Heart left ventricle (tissue), 16 donors: ENCODE measurements around the gene EEIG1. TPM values are rescaled to one million over a fixed set of nuclear protein-coding genes. Genes with fewer than 3 reads are reported as not detected.
A peak's percentile ranks its signal among the peaks of the same experiment; 100 is the strongest.

Experiments
- ATAC-seq, 4 donors: fragments of 200-7000 bp; cut with Tn5 transposase; one replicate each; pipeline ENCODE4 v1.9.1; 2020 to 2022; ENCODE audit warnings: moderate library complexity in 4 of 4, mild to moderate bottlenecking in 3 of 4, moderate number of reproducible peaks in 1 of 4
- DNase-seq, 5 donors: peaks; one replicate each; pipeline ENCODE4 v3.0.0-alpha.2; 2020
- H3K27ac ChIP-seq, 12 donors: fragments of 200-600 bp; sonication (generic) in 4 of 12; one replicate each; pipeline versions ENCODE4 v1.5.0 to v1.8.0; 2016 to 2022; ENCODE audit warnings: mild to moderate bottlenecking in 2 of 12
- H3K27me3 ChIP-seq, 9 donors: fragments of 200-600 bp; sonication (generic) in 2 of 9; one replicate each; pipeline versions ENCODE4 v1.5.1 to v1.8.0; 2016 to 2022; ENCODE audit warnings: mild to moderate bottlenecking in 3 of 9
- H3K36me3 ChIP-seq, 9 donors: fragments of 200-600 bp; sonication (generic) in 2 of 9; one replicate each; pipeline versions ENCODE4 v1.5.0 to v1.8.0; 2018 to 2022; ENCODE audit warnings: mild to moderate bottlenecking in 2 of 9
- H3K4me1 ChIP-seq, 12 donors: fragments of 200-600 bp; sonication (generic) in 4 of 12; one replicate each; pipeline versions ENCODE4 v1.5.0 to v1.8.0; 2016 to 2022; ENCODE audit warnings: mild to moderate bottlenecking in 3 of 12
- H3K4me3 ChIP-seq, 12 donors: fragments of 200-600 bp; sonication (generic) in 4 of 12; one replicate each; pipeline versions ENCODE4 v1.5.0 to v1.8.0; 2017 to 2022; ENCODE audit warnings: mild to moderate bottlenecking in 9 of 12, moderate library complexity in 4 of 12
- H3K9me3 ChIP-seq, 12 donors: fragments of 200-600 bp; sonication (generic) in 4 of 12; one replicate each; pipeline versions ENCODE4 v1.5.0 to v1.8.0; 2016 to 2022; ENCODE audit warnings: mild to moderate bottlenecking in 1 of 12
- CTCF ChIP-seq, 12 donors: fragments of 200-600 bp; sonication (generic) in 4 of 12; IDR thresholded peaks; one replicate each; pipeline versions ENCODE4 v1.5.0 to v1.8.0; 2018 to 2022; ENCODE audit warnings: antibody characterized with exemption in 12 of 12, mild to moderate bottlenecking in 5 of 12
- POLR2A ChIP-seq, 2 donors: fragments of 450-650 bp; IDR thresholded peaks; one replicate each; pipeline ENCODE4 v1.6.1; 2017; ENCODE audit warnings: antibody characterized with exemption in 2 of 2, mild to moderate bottlenecking in 2 of 2, moderate library complexity in 2 of 2
- WGBS, 4 donors: extraction: QIAGEN DNeasy Blood & Tissue Kit in 2 of 4; methylation state at CpG; one replicate each; pipeline versions ENCODE4 v1.1.5 to v1.1.7; 2013 to 2018; 5-methylcytosine and 5-hydroxymethylcytosine counted together
- intact Hi-C, 10 donors: fragments of 100-400 bp; cut with DNase I; formaldehyde crosslinking; loops; one replicate each; pipeline versions ENCODE4 v1.11.1 to v1.14.2; 2022
- polyA plus RNA-seq, 2 donors: library from polyadenylated mRNA; stranded (reverse); fragments of 200-250 nt; gene quantifications; one replicate each; pipeline ENCODE4 v1.2.3, GENCODE V29; 2013
- total RNA-seq, 9 donors: library from RNA; depleted of rRNA in 2 of 9; stranded (reverse); fragments of >200 nt in 2 of 9; fragmentation: NEBNext Ultra II Directional in 3 of 9; extraction: Animal tissue kit (Norgen Biotek cat#: 25700) in 3 of 9; gene quantifications; one replicate each; pipeline versions ENCODE4 v1.1.0 to v1.2.4, GENCODE V29; 2016 to 2023
- donor health status: ischemic (EF 13 %, LVEDD 7.1; RV severe dilation, severe dysfunction).
- donor health status: healthy with polysubstance abuse.
- donor health status: DM: no; HTN: yes; CAD: no.
- donor health status: DM: no; HTN: no; CAD: no.
- donor health status: ischemic (EF 25% LVEDD 6.9; RV normal size, moderate dysfunction).
- donor health status: ischemic (EF 25% LVEDD 5.7; RV mildly dilated, moderate dysfunction).
- donor health status: healthy.
- donor health status: DM: yes; HTN: yes; CAD: no.
- donor health status: ischemic (EF 35%, LVEDD 5.7; RV mildly dilated, moderate dysfunction).
- donor health status: nonischemic (EF 11% LVEDD 7.7; RV severe dilation, severe dysfunction).
- donor health status: DM: yes; HTN: yes; CAD: no.
- donor health status: PGD.
- donor health status: ischemic (EF 29% LVEDD 5.4; RV normal size, mild dysfunction).
- donor health status: nonischemic (EF 23%, LVEDD 6.1; RV moderate dilation, normal function).

The EEIG1 gene
- total and polyA plus RNA-seq, 11 donors, result 5.4 to 45.2 (median 20.1) TPM

GRCh38 chr9:127943731-127944144 lies 37.1 kb downstream of the EEIG1 start:
- DNase-seq (peak; percentile 83 to 92 (median 90)), ATAC-seq (peak; percentile 70 to 85 (median 75))
- WGBS, 4 donors, result 27 to 43% (median 37%) methylated on average over 10 to 13 of the region's 13 CpGs
- Histone ChIP-seq H3K27me3 (no peaks in the 10 kb centered on the region), H3K4me1 (peaks cover 0 to 42% (median 20%) of the 10 kb centered on the region in 12 donors), H3K27ac (peak overlapping the region in 1 of 12 donors; percentile 38), H3K4me3 (no peak overlapping the region), H3K9me3 (no peaks in the 10 kb centered on the region), H3K36me3 (peaks cover 0 to 36% (median 18%) of the 10 kb centered on the region in 9 donors)
- intact Hi-C loops, result loop anchor here (1.0 to 5.0 kb wide), 5 partner anchors 91 to 175 kb away; no protein-coding TSS in a partner anchor
- TF ChIP-seq POLR2A (IDR thresholded peaks at IDR 0.05) (no peak), CTCF (IDR thresholded peaks at IDR 0.05) (peak; percentile 84 to 97 (median 88))

GRCh38 chr9:127943011-127943662 lies 37.7 kb downstream of the EEIG1 start:
- H3K36me3 ChIP-seq, result peaks cover 0 to 36% (median 18%) of the 10 kb centered on the region in 9 donors
- no peaks in the 10 kb centered on the region for H3K27me3 ChIP-seq
- no peak for DNase-seq
- peaks cover 0 to 42% (median 24%) of the 10 kb centered on the region in 12 donors for H3K4me1 ChIP-seq
- peak overlapping the region in 1 of 12 donors; percentile 38 for H3K27ac ChIP-seq
- intact Hi-C loops, result loop anchor here (1.0 to 5.0 kb wide), 5 partner anchors 92 to 176 kb away; no protein-coding TSS in a partner anchor
- peak in 2 of 12 donors; percentile 2 to 8 for TF ChIP-seq CTCF (IDR thresholded peaks at IDR 0.05)
- no peak for TF ChIP-seq POLR2A (IDR thresholded peaks at IDR 0.05)
- H3K4me3 ChIP-seq, result no peak overlapping the region
- no peaks in the 10 kb centered on the region for H3K9me3 ChIP-seq
- ATAC-seq, result no peak
- WGBS, 4 donors, result 75 to 83% (median 78%) methylated on average over 8 to 14 of the region's 14 CpGs

- peak; percentile 11 to 58 (median 50) for ATAC-seq
- peaks cover 0 to 36% (median 18%) of the 10 kb centered on the region in 9 donors for H3K36me3 ChIP-seq
- H3K4me1 ChIP-seq, result peaks cover 0 to 38% (median 26%) of the 10 kb centered on the region in 12 donors
- no peaks in the 10 kb centered on the region for H3K27me3 ChIP-seq
- TF ChIP-seq POLR2A (IDR thresholded peaks at IDR 0.05) (no peak), CTCF (IDR thresholded peaks at IDR 0.05) (peak; percentile 76 to 91 (median 86))
- WGBS, 4 donors, result 59 to 65% (median 63%) methylated on average over 16 to 18 of the region's 18 CpGs
- peak; percentile 63 to 88 (median 75) for DNase-seq
- H3K4me3 ChIP-seq, result no peak overlapping the region
- intact Hi-C loops, result loop anchor here (1.0 to 5.0 kb wide), 5 partner anchors 92 to 176 kb away; no protein-coding TSS in a partner anchor
- no peak overlapping the region for H3K27ac ChIP-seq
- H3K9me3 ChIP-seq, result no peaks in the 10 kb centered on the region
These were observed 38.4 kb downstream of the EEIG1 start for GRCh38 chr9:127942216-127943010.

GRCh38 chr9:127941961-127942215 lies 38.9 kb downstream of the EEIG1 start:
- Histone ChIP-seq H3K27me3 (no peaks in the 10 kb centered on the region), H3K4me1 (peaks cover 2 to 41% (median 29%) of the 10 kb centered on the region in 12 donors), H3K9me3 (no peaks in the 10 kb centered on the region), H3K4me3 (no peak overlapping the region), H3K27ac (no peak overlapping the region), H3K36me3 (peaks cover 0 to 36% (median 18%) of the 10 kb centered on the region in 9 donors)
- DNase-seq, result peak in 1 of 5 donors; percentile 20
- 53 to 67% (median 59%) methylated on average over 3 of the region's 3 CpGs for WGBS, 4 donors
- ATAC-seq, result no peak
- no peak for TF ChIP-seq POLR2A (IDR thresholded peaks at IDR 0.05)
- no peak for TF ChIP-seq CTCF (IDR thresholded peaks at IDR 0.05)
- intact Hi-C loops, result loop anchor here (2.0 to 5.0 kb wide), 4 partner anchors 93 to 177 kb away; no protein-coding TSS in a partner anchor
